IMR-90 (cell line): Measurements from ENCODE around the gene ROBO1. TPM values are rescaled to one million over a fixed set of nuclear protein-coding genes. Genes with fewer than 3 reads are reported as not detected.

ENCODE experiments used
- ATAC-seq: fragments of 200-7000 bp; cut with Tn5 transposase; 2 replicates; pipeline ENCODE4 v1.9.1; 2020; ENCODE audit warnings: low read depth, mild to moderate bottlenecking, moderate library complexity
- BruUV-seq: library from RNA; stranded (reverse); fragments of 400-500 nt; replicated peaks from 2 replicates; lab custom pipeline; 2021; lab: Mats Ljungman, UMichigan
- CTCF ChIA-PET: fragments of 300-600 bp; formaldehyde crosslinking; extraction: SDS; loops from one replicate; lab custom pipeline; 2021; ENCODE audit warnings: antibody characterized with exemption; lab: Yijun Ruan, JAX
- POLR2A ChIA-PET: fragments of 300-600 bp; sonication (Branson Sonifier 250); formaldehyde crosslinking; loops from one replicate; lab custom pipeline; 2022; ENCODE audit warnings: antibody characterized with exemption; ENCODE audit not compliant: unreplicated experiment; lab: Charles Lee
- DNase-seq: peaks from one replicate; pipeline ENCODE4 v3.0.0; 2013
- H2AFZ ChIP-seq: replicated peaks from 2 replicates; pipeline ENCODE3; 2013; ENCODE audit warnings: low read length, mild to moderate bottlenecking; ENCODE audit not compliant: poor library complexity
- H2AK5ac ChIP-seq: 2 replicates; pipeline ENCODE4 v1.6.1; 2013; ENCODE audit warnings: low read depth, low read length, inconsistent platforms
- H2AK9ac ChIP-seq: replicated peaks from 2 replicates; pipeline ENCODE3; 2013; ENCODE audit warnings: mild to moderate bottlenecking, low read depth, low read length, moderate library complexity; ENCODE audit not compliant: poor library complexity
- H2BK120ac ChIP-seq: 2 replicates; pipeline ENCODE4 v1.6.1; 2013; ENCODE audit warnings: low read depth, low read length, inconsistent platforms
- H2BK15ac ChIP-seq: 3 replicates; pipeline ENCODE4 v1.6.1; 2013; ENCODE audit warnings: low read depth, low read length, inconsistent platforms
- H2BK20ac ChIP-seq: 2 replicates; pipeline ENCODE4 v1.6.1; 2013; ENCODE audit warnings: low read depth, mild to moderate bottlenecking, inconsistent platforms, low read length, moderate library complexity
- H2BK5ac ChIP-seq: 2 replicates; pipeline ENCODE4 v1.6.1; 2013; ENCODE audit warnings: mild to moderate bottlenecking, low read depth, low read length, inconsistent platforms; ENCODE audit not compliant: poor library complexity, severe bottlenecking
- H3K14ac ChIP-seq: replicated peaks from 2 replicates; pipeline ENCODE4 v1.6.1; 2013; ENCODE audit warnings: low read depth, low read length, inconsistent platforms
- H3K18ac ChIP-seq: 2 replicates; pipeline ENCODE4 v1.6.1; 2013; ENCODE audit warnings: low read depth, low read length, control low read depth
- H3K23ac ChIP-seq: 2 replicates; pipeline ENCODE4 v1.6.1; 2013; ENCODE audit warnings: low read depth, low read length, inconsistent platforms
- H3K27ac ChIP-seq: 2 replicates; pipeline ENCODE4 v1.5.1; 2013; ENCODE audit warnings: mild to moderate bottlenecking, control low read depth, low read length; ENCODE audit not compliant: insufficient read depth
- H3K27me3 ChIP-seq: 2 replicates; pipeline ENCODE4 v1.6.1; 2013; ENCODE audit warnings: low read length; ENCODE audit not compliant: control insufficient read depth, insufficient read depth
- H3K36me3 ChIP-seq: 2 replicates; pipeline ENCODE4 v1.6.1; 2013; ENCODE audit warnings: low read length, mixed read lengths; ENCODE audit not compliant: control insufficient read depth, insufficient read depth
- H3K4ac ChIP-seq: 2 replicates; pipeline ENCODE4 v1.6.1; 2013; ENCODE audit warnings: low read depth, low read length, inconsistent platforms
- H3K4me1 ChIP-seq: 2 replicates; pipeline ENCODE4 v1.6.1; 2013; ENCODE audit warnings: low read length, mixed read lengths; ENCODE audit not compliant: control insufficient read depth, insufficient read depth
- H3K4me2 ChIP-seq: 2 replicates; pipeline ENCODE4 v1.6.1; 2013; ENCODE audit warnings: low read depth, mild to moderate bottlenecking, control low read depth, low read length, moderate library complexity
- H3K4me3 ChIP-seq: 2 replicates; pipeline ENCODE4 v1.5.1; 2013; ENCODE audit warnings: low read depth, mild to moderate bottlenecking, control low read depth, low read length, moderate library complexity; ENCODE audit not compliant: insufficient read depth
- H3K56ac ChIP-seq: 2 replicates; pipeline ENCODE4 v1.6.1; 2013; ENCODE audit warnings: low read length, inconsistent platforms; ENCODE audit not compliant: insufficient read depth; ENCODE audit errors: extremely low read depth
- H3K79me1 ChIP-seq, 2 experiments: 2 replicates each; pipeline ENCODE4 v1.6.1; 2013; ENCODE audit warnings: low read length in 2 of 2, inconsistent platforms in 1 of 2, low read depth in 1 of 2
- H3K9ac ChIP-seq: 2 replicates; pipeline ENCODE4 v1.6.1; 2013; ENCODE audit warnings: low read depth, low read length, control low read depth
- H3K9me1 ChIP-seq: 2 replicates; pipeline ENCODE4 v1.6.1; 2013; ENCODE audit warnings: low read length, inconsistent platforms; ENCODE audit not compliant: insufficient read depth
- H3K9me3 ChIP-seq: 2 replicates; pipeline ENCODE4 v1.6.1; 2013; ENCODE audit warnings: low read length; ENCODE audit not compliant: control insufficient read depth, insufficient read depth
- H4K20me1 ChIP-seq: 2 replicates; pipeline ENCODE4 v1.6.1; 2013; ENCODE audit warnings: low read length, inconsistent platforms; ENCODE audit not compliant: insufficient read depth
- H4K5ac ChIP-seq: 2 replicates; pipeline ENCODE4 v1.6.1; 2013; ENCODE audit warnings: mild to moderate bottlenecking, low read depth, low read length, control low read depth
- H4K8ac ChIP-seq, 2 experiments: 2 replicates each; pipeline ENCODE4 v1.6.1; 2013; ENCODE audit warnings: low read depth in 2 of 2, low read length in 2 of 2, control low read depth in 1 of 2, inconsistent platforms in 1 of 2
- H4K91ac ChIP-seq: 2 replicates; pipeline ENCODE4 v1.6.1; 2013; ENCODE audit warnings: low read depth, low read length, inconsistent platforms; ENCODE audit not compliant: insufficient read depth
- BHLHE40 ChIP-seq: fragments of 150-350 bp; IDR thresholded peaks from 2 replicates; pipeline ENCODE4 v1.6.1; 2016; ENCODE audit warnings: mild to moderate bottlenecking, low read depth, low read length
- CEBPB ChIP-seq: IDR thresholded peaks from 2 replicates; pipeline ENCODE4 v1.6.1; 2012; ENCODE audit warnings: low read depth, low read length, improper control_type of control experiment
- CHD1 ChIP-seq: IDR thresholded peaks from 2 replicates; pipeline ENCODE4 v1.6.1; 2012; ENCODE audit warnings: low read depth, low read length, improper control_type of control experiment
- CTCF ChIP-seq: conservative IDR thresholded peaks from 2 replicates; pipeline ENCODE4 v1.5.1; 2012; ENCODE audit warnings: mild to moderate bottlenecking, low read depth, low read length, improper control_type of control experiment
- ELK1 ChIP-seq: fragments of 150-350 bp; IDR thresholded peaks from 2 replicates; pipeline ENCODE4 v1.6.1; 2016; ENCODE audit warnings: low read depth, mild to moderate bottlenecking, low read length, moderate library complexity, borderline replicate concordance
- FOS ChIP-seq: fragments of 150-350 bp; IDR thresholded peaks from 2 replicates; pipeline ENCODE4 v1.6.1; 2016; ENCODE audit warnings: low read depth, low read length
- MAFK ChIP-seq: IDR thresholded peaks from 2 replicates; pipeline ENCODE4 v1.6.1; 2012; ENCODE audit warnings: low read depth, low read length, improper control_type of control experiment
- MAZ ChIP-seq: IDR thresholded peaks from 2 replicates; pipeline ENCODE4 v1.6.1; 2012; ENCODE audit warnings: low read depth, mild to moderate bottlenecking, low read length, improper control_type of control experiment, moderate library complexity, borderline replicate concordance
- MXI1 ChIP-seq: IDR thresholded peaks from 2 replicates; pipeline ENCODE4 v1.6.1; 2012; ENCODE audit warnings: low read depth, mild to moderate bottlenecking, low read length, moderate library complexity, borderline replicate concordance
- NFE2L2 ChIP-seq: fragments of 150-350 bp; IDR thresholded peaks from 2 replicates; pipeline ENCODE4 v1.6.1; 2016; ENCODE audit warnings: low read depth, mild to moderate bottlenecking, low read length
- POLR2A ChIP-seq: IDR thresholded peaks from 2 replicates; pipeline ENCODE4 v1.6.1; 2012; ENCODE audit warnings: mild to moderate bottlenecking, low read depth, low read length
- RAD21 ChIP-seq: IDR thresholded peaks from 2 replicates; pipeline ENCODE4 v1.6.1; 2012; ENCODE audit warnings: low read length, improper control_type of control experiment
- RCOR1 ChIP-seq: IDR thresholded peaks from 2 replicates; pipeline ENCODE4 v1.6.1; 2012; ENCODE audit warnings: mild to moderate bottlenecking, low read length, improper control_type of control experiment; ENCODE audit not compliant: insufficient replicate concordance
- RFX5 ChIP-seq: IDR thresholded peaks from 2 replicates; pipeline ENCODE4 v1.8.0; 2012; ENCODE audit warnings: low read depth, mild to moderate bottlenecking, low read length, moderate library complexity
- SMC3 ChIP-seq: fragments of 150-350 bp; IDR thresholded peaks from 2 replicates; pipeline ENCODE4 v1.6.1; 2016; ENCODE audit warnings: low read depth, mild to moderate bottlenecking, antibody characterized with exemption, low read length, moderate library complexity
- USF2 ChIP-seq: fragments of 150-350 bp; IDR thresholded peaks from 2 replicates; pipeline ENCODE4 v1.6.1; 2017; ENCODE audit warnings: mild to moderate bottlenecking, antibody characterized with exemption, low read length, low read depth
- WGBS, 2 experiments: methylation state at CpG; one replicate each; pipeline versions ENCODE4 v1.1.5 to v1.1.7; 2013; ENCODE audit warnings: missing lambda C conversion rate in 2 of 2; ENCODE audit not compliant: insufficient read length in 1 of 2; ENCODE audit errors: extremely low coverage in 2 of 2; 5-methylcytosine and 5-hydroxymethylcytosine counted together
- dilution Hi-C: fragments of 300-500 bp; cut with HindIII; formaldehyde crosslinking; loops from one replicate; pipeline ENCODE4 v1.14.3; 2018; ENCODE audit warnings: low sequenced_read_pairs; ENCODE audit not compliant: unreplicated experiment
- in situ Hi-C: fragments of 300-500 bp; cut with MboI; formaldehyde crosslinking; loops from 3 replicates; pipeline ENCODE4 v1.14.3; 2019; ENCODE audit warnings: low sequenced_read_pairs, inconsistent platforms, mixed read lengths
- intact Hi-C: fragments of 100-400 bp; cut with micrococcal nuclease; formaldehyde crosslinking; loops from 2 replicates; pipeline ENCODE4 v1.10.0; 2022
- polyA plus RNA-seq, 3 experiments: library from polyadenylated mRNA; depleted of rRNA; stranded (reverse); fragments of >200 nt; gene quantifications; 2 replicates each; pipeline ENCODE4 v1.2.3, GENCODE V29; 2012; ENCODE audit warnings: low replicate concordance in 1 of 3
- total RNA-seq: library from RNA; depleted of rRNA; stranded (reverse); fragments of >200 nt; gene quantifications from 2 replicates; pipeline ENCODE4 v1.2.3, GENCODE V29; 2012

ROBO1 gene
- total and polyA plus RNA-seq, 2 of the 4 experiments (the other 2 are of a cell fraction), result 24.1 to 53.9 TPM

GRCh38 chr3:78846718-78847117, 921.1 kb downstream of the ROBO1 start:
- POLR2A ChIA-PET, result no interaction called here
- 0 out of 2 replicates have a peak, but pooled peaks cover 3% of the 10 kb centered on the region for H3K9me1 ChIP-seq
- H3K4me3 ChIP-seq, result no peak overlapping the region
- ATAC-seq (peak; percentile 80), DNase-seq (peak; percentile 89)
- H3K9me3 ChIP-seq, result no peaks in the 10 kb centered on the region
- no peaks in the 10 kb centered on the region; a peak in 2 of 4 replicates for H3K79me1 ChIP-seq
- H3K14ac ChIP-seq, result peak overlapping the region; percentile 44; the same call in 1 of the 2 replicates
- H2BK5ac ChIP-seq, result no peak overlapping the region
- H2AK9ac ChIP-seq, result no peak overlapping the region
- H3K36me3 ChIP-seq, result no peaks in the 10 kb centered on the region
- no peak overlapping the region for H2BK15ac ChIP-seq
- no peak overlapping the region for H3K4ac ChIP-seq
- H3K56ac ChIP-seq, result no peak overlapping the region
- no peak overlapping the region for H3K23ac ChIP-seq
- no peak overlapping the region for H4K91ac ChIP-seq
- in situ Hi-C loops (no loop called here), dilution Hi-C loops (no loop called here), intact Hi-C loops (loop anchor here (5.0 kb wide), 1 partner anchor 41 kb away; no protein-coding TSS in a partner anchor)
- H3K9ac ChIP-seq, result no peak overlapping the region
- no CpG with 5 or more reads among the region's 3 CpGs for WGBS, 2 experiments
- H2BK120ac ChIP-seq, result peak overlapping the region; percentile 9; the same call in 1 of the 2 replicates
- H4K8ac ChIP-seq, result no peak overlapping the region
- H3K18ac ChIP-seq, result no peak overlapping the region
- CTCF ChIA-PET, result interaction anchor here (0.5 to 1.1 kb wide), 3 partner anchors 12 to 603 kb away, joined by 3 to 4 read pairs (median 4); no protein-coding TSS in a partner anchor
- no peak for TF ChIP-seq SMC3
- TF ChIP-seq BHLHE40, result no peak
- TF ChIP-seq CEBPB, result no peak
- TF ChIP-seq MAZ, result no peak
- no peak for TF ChIP-seq RAD21
- TF ChIP-seq CHD1, result no peak
- no peak for TF ChIP-seq MAFK
- no peak for TF ChIP-seq CTCF
- TF ChIP-seq RCOR1, result no peak
- no peak for TF ChIP-seq POLR2A
- no peak for TF ChIP-seq NFE2L2
- TF ChIP-seq USF2, result no peak
- no peak for TF ChIP-seq MXI1
- TF ChIP-seq ELK1, result no peak
- TF ChIP-seq FOS, result no peak
- no peak for TF ChIP-seq RFX5
- no peaks in the 10 kb centered on the region for H4K20me1 ChIP-seq
- H3K4me2 ChIP-seq, result no peak overlapping the region
- no peak overlapping the region for H4K5ac ChIP-seq
- no peak overlapping the region for H2BK20ac ChIP-seq
- BruUV-seq, result no TSS peak
- H2AK5ac ChIP-seq, result no peak overlapping the region
- H3K27me3 ChIP-seq, result no peaks in the 10 kb centered on the region
- H3K27ac ChIP-seq, result no peak overlapping the region
- peaks cover 2% of the 10 kb centered on the region; the same call in 1 of the 2 replicates for H3K4me1 ChIP-seq
- H2AFZ ChIP-seq, result no peak overlapping the region
